ENCODE results near the gene ERBB4.
"Not testable (repeated sequence)": the region's sequence is repeated elsewhere in the genome, so short reads cannot be mapped to it uniquely, and the experiment has no call there.

Gene ERBB4

GRCh38 chr2:212194396-212194795 lies 344.2 kb downstream of the ERBB4 start:
- no peak for DNase-seq

GRCh38 chr2:212193803-212194202 lies 344.8 kb downstream of the ERBB4 start:
- no peak for DNase-seq

- no peak for DNase-seq
Measured at GRCh38 chr2:212193056-212193455, 345.5 kb downstream of the ERBB4 start.

- DNase-seq, result not testable (repeated sequence)
Measured at GRCh38 chr2:212191438-212191837, 347.2 kb downstream of the ERBB4 start.

- no peak for DNase-seq
Measured at GRCh38 chr2:212186166-212186565, 352.4 kb downstream of the ERBB4 start.

GRCh38 chr2:212181646-212182045 lies 357.0 kb downstream of the ERBB4 start:
- DNase-seq, result no peak

- no peak for DNase-seq
Measured at GRCh38 chr2:212180408-212181083, 358.1 kb downstream of the ERBB4 start.

GRCh38 chr2:212177724-212178123 lies 360.9 kb downstream of the ERBB4 start:
- DNase-seq, result no peak

GRCh38 chr2:212176151-212176550 lies 362.5 kb downstream of the ERBB4 start:
- DNase-seq, result no peak

- DNase-seq, result no peak
Measured at GRCh38 chr2:212173756-212174510, 364.7 kb downstream of the ERBB4 start.

GRCh38 chr2:212173331-212173730 lies 365.3 kb downstream of the ERBB4 start:
- no peak for DNase-seq

- DNase-seq, result no peak
Measured at GRCh38 chr2:212170382-212170781, 368.2 kb downstream of the ERBB4 start.

GRCh38 chr2:212158081-212158480 lies 380.5 kb downstream of the ERBB4 start:
- no peak for DNase-seq

GRCh38 chr2:212157012-212157411 lies 381.6 kb downstream of the ERBB4 start:
- DNase-seq, result no peak

GRCh38 chr2:212156088-212156487 lies 382.5 kb downstream of the ERBB4 start:
- DNase-seq, result no peak

- no peak for DNase-seq
Measured at GRCh38 chr2:212154477-212154878, 384.1 kb downstream of the ERBB4 start.

- no peak for DNase-seq
Measured at GRCh38 chr2:212153923-212154322, 384.7 kb downstream of the ERBB4 start.

GRCh38 chr2:212147921-212148513 lies 390.6 kb downstream of the ERBB4 start:
- no peak for DNase-seq

GRCh38 chr2:212146416-212146815 lies 392.2 kb downstream of the ERBB4 start:
- DNase-seq, result no peak

- DNase-seq, result no peak
Measured at GRCh38 chr2:212145121-212145520, 393.5 kb downstream of the ERBB4 start.

- no peak for DNase-seq
Measured at GRCh38 chr2:212142631-212143030, 396.0 kb downstream of the ERBB4 start.

GRCh38 chr2:212141499-212141898 lies 397.1 kb downstream of the ERBB4 start:
- DNase-seq, result no peak

- no peak for DNase-seq
Measured at GRCh38 chr2:212136216-212136795, 402.3 kb downstream of the ERBB4 start.

GRCh38 chr2:212135739-212136138 lies 402.9 kb downstream of the ERBB4 start:
- DNase-seq, result no peak

Data from activated naive CD4-positive, alpha-beta T cell (primary cell).